ENCODE measurements around the gene DENND6B.

The DENND6B gene

GRCh38 chr22:50262460-50262911 lies 64.3 kb downstream of the DENND6B start:
- ChIA-PET POLR2A (interaction anchor here (1.4 kb wide), 1 partner anchor 10 kb away, joined by 4 read pairs; no protein-coding TSS in a partner anchor), CTCF (interaction anchor here (1.3 kb wide), 1 partner anchor 9 kb away, joined by 4 read pairs; no protein-coding TSS in a partner anchor)
- DNase-seq (ENCODE audit: extremely low spot score): no peak
- TF ChIP-seq FOXM1 (IDR thresholded peaks at IDR 0.05; ENCODE audit: borderline replicate concordance) (no peak), PKNOX1 (IDR thresholded peaks at IDR 0.05) (no peak), L3MBTL2 (conservative IDR thresholded peaks at IDR 0.05) (no peak), FOXA1 (IDR thresholded peaks at IDR 0.05) (no peak), NFRKB (IDR thresholded peaks at IDR 0.05) (no peak), SP1 (IDR thresholded peaks at IDR 0.05) (no peak), HDGF (IDR thresholded peaks at IDR 0.05; ENCODE audit: borderline replicate concordance) (no peak), FOXK2 (IDR thresholded peaks at IDR 0.05) (no peak), CTBP1 (IDR thresholded peaks at IDR 0.05; ENCODE audit: borderline replicate concordance) (no peak), SUZ12 (IDR thresholded peaks at IDR 0.05) (no peak), ARNT (IDR thresholded peaks at IDR 0.05) (no peak), LEF1 (IDR thresholded peaks at IDR 0.05; ENCODE audit: borderline replicate concordance) (no peak), ELF4 (IDR thresholded peaks at IDR 0.05) (no peak), BHLHE40 (IDR thresholded peaks at IDR 0.05; ENCODE audit: borderline replicate concordance) (no peak), TARDBP (IDR thresholded peaks at IDR 0.05) (no peak), ZNF384 (IDR thresholded peaks at IDR 0.05) (no peak)

- TF ChIP-seq ZNF384 (IDR thresholded peaks at IDR 0.05) (no peak), TARDBP (IDR thresholded peaks at IDR 0.05) (no peak), HDGF (IDR thresholded peaks at IDR 0.05; ENCODE audit: borderline replicate concordance) (no peak), CTBP1 (IDR thresholded peaks at IDR 0.05; ENCODE audit: borderline replicate concordance) (no peak), FOXK2 (IDR thresholded peaks at IDR 0.05) (no peak), BHLHE40 (IDR thresholded peaks at IDR 0.05; ENCODE audit: borderline replicate concordance) (no peak), SUZ12 (IDR thresholded peaks at IDR 0.05) (no peak), LEF1 (IDR thresholded peaks at IDR 0.05; ENCODE audit: borderline replicate concordance) (no peak), SP1 (IDR thresholded peaks at IDR 0.05) (no peak), ELF4 (IDR thresholded peaks at IDR 0.05) (no peak), L3MBTL2 (conservative IDR thresholded peaks at IDR 0.05) (no peak), PKNOX1 (IDR thresholded peaks at IDR 0.05) (no peak), NFRKB (IDR thresholded peaks at IDR 0.05) (no peak), FOXA1 (IDR thresholded peaks at IDR 0.05) (no peak), FOXM1 (IDR thresholded peaks at IDR 0.05; ENCODE audit: borderline replicate concordance) (no peak), ARNT (IDR thresholded peaks at IDR 0.05) (no peak)
- DNase-seq (ENCODE audit: extremely low spot score): peak; percentile 61
- CTCF ChIA-PET: interaction anchor here (1.1 kb wide), 1 partner anchor 9 kb away, joined by 4 read pairs; no protein-coding TSS in a partner anchor
- POLR2A ChIA-PET: interaction anchor here (1.0 to 1.9 kb wide), 7 partner anchors 9 to 69 kb away, joined by 3 to 13 read pairs (median 4); partner anchors contain the start of gene HDAC10
These were observed 65.0 kb downstream of the DENND6B start, which contains the start of gene MAPK12 for GRCh38 chr22:50261615-50262459. MAPK12 (minus strand) TSS chr22:50261683; CDS start chr22:50261509, 174 bp downstream.

GRCh38 chr22:50260801-50261614 lies 65.8 kb downstream of the DENND6B start:
- TF ChIP-seq FOXK2 (IDR thresholded peaks at IDR 0.05): no peak
- no peak for TF ChIP-seq HDGF (IDR thresholded peaks at IDR 0.05; ENCODE audit: borderline replicate concordance)
- TF ChIP-seq LEF1 (IDR thresholded peaks at IDR 0.05; ENCODE audit: borderline replicate concordance): no peak
- TF ChIP-seq SP1 (IDR thresholded peaks at IDR 0.05): no peak
- TF ChIP-seq ARNT (IDR thresholded peaks at IDR 0.05): no peak
- TF ChIP-seq L3MBTL2 (conservative IDR thresholded peaks at IDR 0.05): peak; percentile 73
- no peak for TF ChIP-seq FOXA1 (IDR thresholded peaks at IDR 0.05)
- TF ChIP-seq ZNF384 (IDR thresholded peaks at IDR 0.05): no peak
- peak; percentile 54 for DNase-seq (ENCODE audit: extremely low spot score)
- ChIA-PET CTCF (interaction anchor here (1.1 to 1.4 kb wide), 3 partner anchors 8 to 19 kb away, joined by 4 read pairs; no protein-coding TSS in a partner anchor), POLR2A (interaction anchor here (0.8 to 1.9 kb wide), 11 partner anchors 8 to 265 kb away, joined by 3 to 13 read pairs (median 4); partner anchors contain the start of genes HDAC10 and SCO2)

GRCh38 chr22:50260434-50260800 lies 66.4 kb downstream of the DENND6B start:
- ChIA-PET CTCF (interaction anchor here (1.1 to 1.4 kb wide), 3 partner anchors 8 to 19 kb away, joined by 4 read pairs; no protein-coding TSS in a partner anchor), POLR2A (interaction anchor here (0.8 to 1.9 kb wide), 9 partner anchors 8 to 265 kb away, joined by 3 to 13 read pairs (median 4); partner anchors contain the start of genes HDAC10 and SCO2)
- no peak for DNase-seq (ENCODE audit: extremely low spot score)
- TF ChIP-seq BHLHE40 (IDR thresholded peaks at IDR 0.05; ENCODE audit: borderline replicate concordance): no peak
- TF ChIP-seq HDGF (IDR thresholded peaks at IDR 0.05; ENCODE audit: borderline replicate concordance): no peak
- no peak for TF ChIP-seq TARDBP (IDR thresholded peaks at IDR 0.05)
- no peak for TF ChIP-seq LEF1 (IDR thresholded peaks at IDR 0.05; ENCODE audit: borderline replicate concordance)
- no peak for TF ChIP-seq PKNOX1 (IDR thresholded peaks at IDR 0.05)
- no peak for TF ChIP-seq SUZ12 (IDR thresholded peaks at IDR 0.05)
- no peak for TF ChIP-seq NFRKB (IDR thresholded peaks at IDR 0.05)
- TF ChIP-seq FOXK2 (IDR thresholded peaks at IDR 0.05): no peak
- TF ChIP-seq SP1 (IDR thresholded peaks at IDR 0.05): no peak
- no peak for TF ChIP-seq CTBP1 (IDR thresholded peaks at IDR 0.05; ENCODE audit: borderline replicate concordance)
- TF ChIP-seq L3MBTL2 (conservative IDR thresholded peaks at IDR 0.05): no peak
- TF ChIP-seq FOXM1 (IDR thresholded peaks at IDR 0.05; ENCODE audit: borderline replicate concordance): no peak
- no peak for TF ChIP-seq FOXA1 (IDR thresholded peaks at IDR 0.05)
- no peak for TF ChIP-seq ARNT (IDR thresholded peaks at IDR 0.05)
